ENCODE measurements around the gene METTL1.

METTL1 gene

DNA sequence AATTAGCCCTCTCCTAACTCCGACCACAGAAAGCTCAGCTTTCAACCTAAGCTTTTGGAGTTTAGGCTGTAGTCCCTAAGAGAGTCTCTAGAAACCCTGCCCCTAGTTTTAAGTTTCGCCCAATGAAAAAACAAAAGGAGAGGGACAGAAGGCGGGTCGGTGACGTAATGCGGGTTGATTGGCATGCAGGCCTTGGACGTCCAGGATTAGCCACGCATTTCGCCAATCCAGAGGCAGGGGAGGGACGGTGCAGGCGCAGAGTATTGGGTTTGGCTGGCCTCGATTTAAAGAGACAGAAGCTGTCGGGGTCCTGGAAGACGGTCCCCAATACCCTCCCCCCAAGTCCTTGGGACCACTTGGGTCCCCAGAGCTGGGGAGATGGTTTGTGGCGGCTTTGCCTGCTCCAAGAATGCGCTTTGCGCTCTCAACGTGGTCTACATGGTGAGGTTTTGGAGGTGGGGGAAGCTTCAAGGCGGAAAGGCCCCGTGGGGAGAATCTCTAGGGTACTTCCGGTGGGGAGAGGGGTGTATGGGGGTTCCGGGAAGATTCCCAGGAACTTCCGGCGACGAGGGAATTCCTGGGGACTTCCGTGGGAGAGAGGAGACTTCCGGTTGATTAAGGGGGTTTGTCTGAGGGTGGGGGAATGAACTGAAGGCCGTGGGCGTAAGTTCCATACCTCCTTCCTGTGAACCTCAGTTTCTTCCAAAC lies 27.0 kb downstream of the METTL1 start, which contains the start of gene TSPAN31:
TSS of gene TSPAN31 (plus strand) at position 263 of the 708 bp plus-strand sequence. CDS start at position 379, 116 bp downstream.
- FAIRE-seq: peak; percentile 58
- TF ChIP-seq, protein P1, sequence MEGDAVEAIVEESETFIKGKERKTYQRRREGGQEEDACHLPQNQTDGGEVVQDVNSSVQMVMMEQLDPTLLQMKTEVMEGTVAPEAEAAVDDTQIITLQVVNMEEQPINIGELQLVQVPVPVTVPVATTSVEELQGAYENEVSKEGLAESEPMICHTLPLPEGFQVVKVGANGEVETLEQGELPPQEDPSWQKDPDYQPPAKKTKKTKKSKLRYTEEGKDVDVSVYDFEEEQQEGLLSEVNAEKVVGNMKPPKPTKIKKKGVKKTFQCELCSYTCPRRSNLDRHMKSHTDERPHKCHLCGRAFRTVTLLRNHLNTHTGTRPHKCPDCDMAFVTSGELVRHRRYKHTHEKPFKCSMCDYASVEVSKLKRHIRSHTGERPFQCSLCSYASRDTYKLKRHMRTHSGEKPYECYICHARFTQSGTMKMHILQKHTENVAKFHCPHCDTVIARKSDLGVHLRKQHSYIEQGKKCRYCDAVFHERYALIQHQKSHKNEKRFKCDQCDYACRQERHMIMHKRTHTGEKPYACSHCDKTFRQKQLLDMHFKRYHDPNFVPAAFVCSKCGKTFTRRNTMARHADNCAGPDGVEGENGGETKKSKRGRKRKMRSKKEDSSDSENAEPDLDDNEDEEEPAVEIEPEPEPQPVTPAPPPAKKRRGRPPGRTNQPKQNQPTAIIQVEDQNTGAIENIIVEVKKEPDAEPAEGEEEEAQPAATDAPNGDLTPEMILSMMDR (IDR thresholded peaks at IDR 0.05; ENCODE audit: insufficient read depth, missing control alignments): no peak
- peak; percentile 68 for DNase-seq (ENCODE audit: insufficient read length, low spot score)

DNA sequence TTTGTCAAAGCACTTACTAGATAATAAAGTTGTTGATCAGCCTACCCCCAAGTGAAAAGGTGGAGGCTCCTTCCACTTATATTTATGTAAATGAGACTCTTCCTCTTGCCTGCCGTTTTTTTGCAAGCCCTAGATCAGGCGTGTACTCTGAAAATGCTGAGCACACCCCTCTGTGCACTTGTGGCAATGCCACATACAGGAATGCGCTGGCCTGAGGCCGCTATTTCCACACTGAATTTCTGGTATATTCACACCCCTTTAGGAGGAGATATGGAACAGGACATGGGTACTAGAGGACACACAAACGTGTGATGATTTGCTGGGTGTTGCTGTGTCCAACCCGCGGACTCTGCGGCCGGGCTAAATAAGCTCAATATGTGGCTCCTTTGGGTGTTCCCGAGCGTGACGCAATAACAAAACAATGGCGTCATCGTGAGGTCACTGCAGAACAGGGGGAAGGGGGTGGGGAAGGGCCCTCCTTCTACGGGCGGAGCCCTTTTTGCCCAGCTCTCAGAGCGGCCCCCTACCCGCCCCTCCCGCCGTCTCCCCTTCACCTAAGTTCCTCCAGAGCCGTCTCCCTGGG lies 27.6 kb downstream of the METTL1 start:
- FAIRE-seq: no peak
- peak; percentile 62 for DNase-seq (ENCODE audit: insufficient read length, low spot score)
- TF ChIP-seq, protein P1 (IDR thresholded peaks at IDR 0.05; ENCODE audit: insufficient read depth, missing control alignments): no peak

DNA sequence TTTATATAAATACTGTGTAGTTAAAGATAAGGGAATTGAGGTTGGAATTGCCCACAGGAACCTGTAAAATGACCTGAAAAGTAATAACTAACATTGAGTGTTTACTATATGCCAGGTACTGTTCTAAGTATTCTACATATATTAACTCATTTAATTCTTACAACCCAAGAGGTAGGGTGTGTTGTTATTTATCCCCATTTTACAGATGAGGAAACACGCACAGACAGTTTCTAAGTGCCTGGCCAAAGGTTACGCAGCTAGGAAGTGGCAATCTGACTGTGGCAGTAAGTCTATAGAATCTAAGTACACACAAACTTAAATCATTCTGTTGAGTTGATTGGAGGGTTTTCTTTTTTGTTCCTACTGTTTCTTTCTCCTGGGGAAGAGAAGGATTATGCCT lies 28.1 kb downstream of the METTL1 start:
- DNase-seq (ENCODE audit: insufficient read length, low spot score) (no peak), FAIRE-seq (no peak)
- TF ChIP-seq, protein P1 (IDR thresholded peaks at IDR 0.05; ENCODE audit: insufficient read depth, missing control alignments): no peak

DNA sequence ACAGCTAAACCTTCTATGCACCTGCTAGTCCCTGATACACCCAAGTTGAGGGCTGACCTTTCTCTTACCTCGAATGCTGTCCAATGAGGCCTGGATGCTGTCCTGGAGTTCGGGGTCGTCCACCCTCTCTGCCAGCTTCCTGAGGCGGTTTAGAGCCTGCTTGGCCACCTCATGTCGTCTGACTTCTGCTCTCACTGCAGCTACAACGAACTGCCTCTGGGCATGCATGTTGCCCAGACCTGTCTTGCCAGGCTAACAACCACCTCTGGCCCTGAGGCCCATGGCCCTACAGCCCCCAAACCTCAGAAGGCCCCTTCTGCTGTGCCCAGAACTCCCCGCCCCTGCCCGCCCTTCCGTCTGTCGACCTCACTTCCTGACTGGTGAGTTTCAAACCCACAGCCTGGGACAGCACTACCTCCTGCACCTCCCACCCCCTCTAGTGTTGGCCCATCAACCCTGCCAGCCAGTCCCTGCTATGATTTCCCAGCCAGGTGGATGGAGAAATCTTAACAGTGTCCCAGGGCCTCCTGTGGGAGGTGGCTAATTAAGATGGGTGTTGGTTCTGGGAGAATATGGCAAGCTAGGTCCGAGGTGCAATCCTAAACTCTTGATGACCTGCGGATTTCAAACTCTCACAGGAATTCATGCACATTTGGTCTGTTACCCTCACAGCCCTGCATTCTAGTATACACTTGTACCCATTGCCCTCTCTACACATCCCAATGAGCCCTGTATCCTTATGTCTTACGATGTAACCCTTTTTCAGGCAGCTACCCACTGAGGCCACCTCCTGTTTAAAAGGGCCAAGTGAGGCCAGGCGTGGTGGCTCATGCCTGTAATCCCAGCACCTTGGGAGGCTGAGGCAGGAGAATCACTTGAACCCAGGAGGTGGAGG lies 29.8 kb downstream of the METTL1 start:
- TF ChIP-seq, protein P1 (IDR thresholded peaks at IDR 0.05; ENCODE audit: insufficient read depth, missing control alignments): no peak
- FAIRE-seq (no peak), DNase-seq (ENCODE audit: insufficient read length, low spot score) (no peak)

DNA sequence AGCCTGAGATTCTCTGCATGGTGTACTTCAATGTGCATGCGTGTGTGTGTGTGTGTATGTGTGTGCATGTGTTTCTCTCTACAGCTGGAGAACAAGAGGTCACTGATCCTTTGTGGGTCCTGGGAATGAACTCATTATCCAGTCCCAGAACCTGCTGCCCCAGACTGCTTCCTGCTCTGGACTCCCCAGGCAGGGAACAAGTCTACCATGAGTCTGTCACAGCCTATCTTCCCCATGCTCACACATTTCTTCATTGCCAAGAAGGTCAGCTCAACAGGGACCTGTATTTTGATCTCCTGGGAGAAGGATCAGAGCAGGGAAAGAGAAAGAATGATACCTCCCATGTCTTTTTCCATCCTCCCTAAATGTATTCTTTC lies 30.5 kb downstream of the METTL1 start:
- TF ChIP-seq, protein P1 (IDR thresholded peaks at IDR 0.05; ENCODE audit: insufficient read depth, missing control alignments): no peak
- FAIRE-seq: no peak
- DNase-seq (ENCODE audit: insufficient read length, low spot score): no peak

DNA sequence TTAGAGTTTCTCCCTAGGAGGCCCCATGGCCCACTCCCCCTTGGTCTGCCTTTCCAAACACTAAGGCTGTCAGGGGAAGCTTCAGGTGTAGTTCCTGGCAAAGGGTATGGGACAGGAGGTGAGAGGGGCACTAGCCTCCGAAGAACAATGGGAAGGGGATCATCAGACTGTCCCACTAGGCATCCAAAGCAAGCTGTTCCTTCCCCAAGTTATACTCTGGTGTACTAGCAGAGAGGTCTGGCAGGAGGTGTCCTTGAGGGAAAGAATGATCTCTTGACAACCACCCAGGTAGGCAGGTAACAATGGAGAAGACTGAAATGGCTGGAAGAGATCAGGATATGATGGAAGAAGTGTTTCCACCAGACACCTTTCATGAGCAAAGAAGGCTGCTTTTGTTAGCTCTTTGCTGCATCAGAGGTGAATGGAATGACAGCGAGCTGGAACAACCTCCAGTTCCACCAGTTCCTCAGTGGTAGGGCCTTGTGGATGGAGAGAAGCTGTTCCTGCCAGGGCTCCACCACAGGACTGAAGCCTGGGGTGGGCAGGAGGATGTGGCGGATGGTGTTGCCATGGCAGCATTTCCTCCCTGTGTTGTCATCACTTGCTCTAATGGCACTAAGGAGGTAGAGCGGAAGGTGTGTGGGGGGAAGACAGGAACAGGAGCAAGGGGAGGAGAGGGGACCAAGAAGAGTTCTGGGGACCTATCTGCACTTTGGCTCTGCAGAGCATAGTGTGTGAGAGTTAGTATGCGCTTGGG lies 31.1 kb downstream of the METTL1 start:
- DNase-seq (ENCODE audit: insufficient read length, low spot score) (no peak), FAIRE-seq (no peak)
- TF ChIP-seq, protein P1 (IDR thresholded peaks at IDR 0.05; ENCODE audit: insufficient read depth, missing control alignments): no peak

Data from D721Med (cell line).